K562 (cell line): ENCODE data around the gene PIK3CA. TPM values are rescaled to one million over a fixed set of nuclear protein-coding genes. Genes with fewer than 3 reads are reported as not detected.
A peak's percentile ranks its signal among the peaks of the same experiment; 100 is the strongest.

Experiments
- CREB5 ChIP-seq: fragments of 250-450 bp; sonication (Bioruptor Pico); IDR thresholded peaks from 2 replicates; pipeline ENCODE4 v1.5.0; 2020; ENCODE audit warnings: mild to moderate bottlenecking
- E2F6 ChIP-seq, 2 experiments: IDR thresholded peaks; 2 replicates each; pipeline ENCODE4 v1.6.1; 2011; ENCODE audit warnings: borderline replicate concordance in 1 of 2, control low read depth in 1 of 2, low read depth in 1 of 2, low read length in 1 of 2, mild to moderate bottlenecking in 1 of 2, mixed read lengths in 1 of 2, moderate library complexity in 1 of 2; ENCODE audit not compliant: insufficient read depth in 1 of 2, insufficient read length in 1 of 2, poor library complexity in 1 of 2, severe bottlenecking in 1 of 2; ENCODE audit errors: extremely low read depth in 1 of 2
- FOSL1 ChIP-seq: fragments of 200-800 bp; sonication (Bioruptor generic); conservative IDR thresholded peaks from 2 replicates; pipeline ENCODE4 v1.6.1; 2016; ENCODE audit warnings: missing genetic modification characterization, missing compliant biosample characterization
- HBP1 ChIP-seq: fragments of 450-650 bp; formaldehyde crosslinking; IDR thresholded peaks from 2 replicates; pipeline ENCODE4 v1.4.0; 2022; ENCODE audit warnings: missing genetic modification characterization
- HMGXB4 ChIP-seq: sonication (generic); formaldehyde crosslinking; IDR thresholded peaks from 2 replicates; pipeline ENCODE4 v1.8.1; 2023; ENCODE audit warnings: mild to moderate bottlenecking, missing genetic modification reagents
- KAT7 ChIP-seq: sonication (generic); formaldehyde crosslinking; IDR thresholded peaks from 2 replicates; pipeline ENCODE4 v1.8.0; 2022; ENCODE audit warnings: missing genetic modification reagents, mild to moderate bottlenecking, borderline replicate concordance
- LEF1 ChIP-seq: fragments of 450-650 bp; IDR thresholded peaks from 2 replicates; pipeline ENCODE4 v1.6.1; 2016; ENCODE audit warnings: mild to moderate bottlenecking
- MEF2A ChIP-seq: IDR thresholded peaks from 2 replicates; pipeline ENCODE4 v1.6.1; 2011; ENCODE audit warnings: low read depth, mild to moderate bottlenecking, low read length, moderate library complexity; ENCODE audit not compliant: control insufficient read depth
- MYBL2 ChIP-seq, 2 experiments: fragments of 450-650 bp in 1 of 2; sonication (generic) in 1 of 2; formaldehyde crosslinking in 1 of 2; IDR thresholded peaks; 2 replicates each; pipeline versions ENCODE4 v1.6.1 to v1.8.1; 2017 to 2022; ENCODE audit warnings: borderline replicate concordance in 1 of 2, inconsistent platforms in 1 of 2, low read depth in 1 of 2, mild to moderate bottlenecking in 1 of 2, missing genetic modification reagents in 1 of 2, moderate library complexity in 1 of 2
- MYC ChIP-seq, 2 experiments: fragments of 250-450 bp in 1 of 2; sonication (Bioruptor Pico) in 1 of 2; IDR thresholded peaks; 2 replicates each; pipeline versions ENCODE4 v1.5.1 to v1.6.1; 2012 to 2021; ENCODE audit warnings: low read depth in 2 of 2, borderline replicate concordance in 1 of 2, improper control_type of control experiment in 1 of 2, low read length in 1 of 2, mild to moderate bottlenecking in 1 of 2, moderate library complexity in 1 of 2
- NCOA1 ChIP-seq: fragments of 450-650 bp; IDR thresholded peaks from 2 replicates; pipeline ENCODE4 v1.6.1; 2016; ENCODE audit warnings: low read depth
- NEUROD1 ChIP-seq: fragments of 150-350 bp; IDR thresholded peaks from 2 replicates; pipeline ENCODE4 v1.6.1; 2014; ENCODE audit warnings: borderline replicate concordance, low read length, low read depth; ENCODE audit not compliant: partially characterized antibody
- OTX1 ChIP-seq: fragments of 450-650 bp; formaldehyde crosslinking; IDR thresholded peaks from 2 replicates; pipeline ENCODE4 v1.4.0; 2022; ENCODE audit warnings: mild to moderate bottlenecking
- POLR3G ChIP-seq: IDR thresholded peaks from 2 replicates; pipeline ENCODE4 v1.6.1; 2011; ENCODE audit not compliant: insufficient read length, insufficient replicate concordance; ENCODE audit errors: extremely low read depth
- RBM39 ChIP-seq: fragments of 200-400 bp; formaldehyde crosslinking; optimal IDR thresholded peaks from 2 replicates; pipeline ENCODE3; 2018; ENCODE audit warnings: low read depth, low read length
- SMC3 ChIP-seq: conservative IDR thresholded peaks from 2 replicates; pipeline ENCODE4 v1.6.1; 2011; ENCODE audit warnings: low read depth, low read length, improper control_type of control experiment; ENCODE audit not compliant: insufficient read depth
- ZNF232 ChIP-seq: sonication (generic); formaldehyde crosslinking; IDR thresholded peaks from 2 replicates; pipeline ENCODE4 v1.8.0; 2022; ENCODE audit warnings: mild to moderate bottlenecking, missing genetic modification reagents
- ZNF41 ChIP-seq: fragments of 250-450 bp; sonication (Bioruptor Pico); conservative IDR thresholded peaks from 2 replicates; pipeline ENCODE4 v1.4.0; 2020; ENCODE audit warnings: mild to moderate bottlenecking
- ZNF707 ChIP-seq: fragments of 250-450 bp; sonication (Bioruptor Pico); conservative IDR thresholded peaks from 2 replicates; pipeline ENCODE4 v1.8.0; 2022; ENCODE audit warnings: inconsistent platforms, mild to moderate bottlenecking, moderate library complexity
- polyA plus RNA-seq, 8 experiments: library from polyadenylated mRNA; depleted of rRNA in 4 of 8; stranded (reverse) in 5 of 8; unstranded in 3 of 8; fragments of >200 nt; fragmentation: Nextera tagmentation in 2 of 8; fragmentation: Illumina TruSeq in 1 of 8; extraction: Ambion mirVana in 2 of 8; extraction: Trizol in 1 of 8; gene quantifications; 2 replicates each; pipeline versions ENCODE4 v1.2.1 to v1.2.3, GENCODE V29; 2011 to 2014; ENCODE audit warnings: inconsistent platforms in 1 of 8, missing spikeins in 1 of 8
- total RNA-seq, 7 experiments: library from RNA; depleted of rRNA in 6 of 7; stranded (reverse); fragments of >200 nt in 6 of 7; fragmentation: Illumina TruSeq in 2 of 7; extraction: Trizol in 2 of 7; gene quantifications; 2 replicates each; pipeline versions ENCODE4 v1.2.1 to v1.2.3, GENCODE V29; 2011 to 2021; ENCODE audit warnings: low replicate concordance in 1 of 7

Gene PIK3CA
- total and polyA plus RNA-seq, 9 of the 15 experiments (the other 6 are each of a cell fraction or from before 2014, with no cell fraction given), result 3.8 to 19.4 (median 10.8) TPM

- no peak for TF ChIP-seq HMGXB4 (CRISPR knock-in tag)
- peak; percentile 53; the same call in 1 of the 2 replicates for TF ChIP-seq MYC (IDR thresholded peaks at IDR 0.05; ENCODE audit: low read depth, low read length)
- no peak for TF ChIP-seq MYC (CRISPR knock-in tag; IDR thresholded peaks at IDR 0.05; ENCODE audit: borderline replicate concordance, low read depth)
- no peak for TF ChIP-seq RBM39
- TF ChIP-seq LEF1, result no peak; the same call in 1 of the 2 replicates
- TF ChIP-seq ZNF707, result no peak
- TF ChIP-seq FOSL1 (tag), result no peak
- TF ChIP-seq MEF2A, result no peak; the same call in 1 of the 2 replicates
- TF ChIP-seq KAT7 (CRISPR knock-in tag), result no peak
- no peak for TF ChIP-seq HBP1
- no peak for TF ChIP-seq POLR3G
- TF ChIP-seq OTX1 (CRISPR knock-in tag), result 0 out of 2 replicates have a peak, but pooled peaks have one; percentile 17
- TF ChIP-seq MYBL2 (IDR thresholded peaks at IDR 0.05; ENCODE audit: low read depth), result no peak
- TF ChIP-seq MYBL2 (CRISPR knock-in tag; IDR thresholded peaks at IDR 0.05; ENCODE audit: borderline replicate concordance), result no peak
- TF ChIP-seq NEUROD1, result no peak
- no peak for TF ChIP-seq SMC3
- TF ChIP-seq NCOA1, result 0 out of 2 replicates have a peak, but pooled peaks have one; percentile 24
- no peak for TF ChIP-seq ZNF41 (CRISPR knock-in tag)
- TF ChIP-seq CREB5, result no peak
- no peak for TF ChIP-seq E2F6 (IDR thresholded peaks at IDR 0.05; ENCODE audit: borderline replicate concordance in 1 of 2, extremely low read depth in 1 of 2, insufficient read depth in 1 of 2, insufficient read length in 1 of 2, low read depth in 1 of 2, low read length in 1 of 2, poor library complexity in 1 of 2, severe bottlenecking in 1 of 2)
- no peak for TF ChIP-seq ZNF232
These were observed at the start of gene PIK3CA (continued) for GRCh38 chr3:179147873-179148615.
